Measurements from ENCODE around the gene EVL.

Gene EVL

GRCh38 chr14:100078997-100079725, 13.9 kb downstream of the EVL start:
- TF ChIP-seq GATA3 (IDR thresholded peaks at IDR 0.05; ENCODE audit: low read depth, low read length) (no peak), GATA2 (IDR thresholded peaks at IDR 0.05; ENCODE audit: low read depth, low read length) (peak; percentile 88)

GRCh38 chr14:100079726-100080005, 14.4 kb downstream of the EVL start:
- TF ChIP-seq GATA3 (IDR thresholded peaks at IDR 0.05; ENCODE audit: low read depth, low read length) (no peak), GATA2 (IDR thresholded peaks at IDR 0.05; ENCODE audit: low read depth, low read length) (no peak)

- no peak for TF ChIP-seq GATA3 (IDR thresholded peaks at IDR 0.05; ENCODE audit: low read depth, low read length)
- TF ChIP-seq GATA2 (IDR thresholded peaks at IDR 0.05; ENCODE audit: low read depth, low read length), result no peak
Measured at GRCh38 chr14:100080206-100080605, 15.0 kb downstream of the EVL start.

DNA sequence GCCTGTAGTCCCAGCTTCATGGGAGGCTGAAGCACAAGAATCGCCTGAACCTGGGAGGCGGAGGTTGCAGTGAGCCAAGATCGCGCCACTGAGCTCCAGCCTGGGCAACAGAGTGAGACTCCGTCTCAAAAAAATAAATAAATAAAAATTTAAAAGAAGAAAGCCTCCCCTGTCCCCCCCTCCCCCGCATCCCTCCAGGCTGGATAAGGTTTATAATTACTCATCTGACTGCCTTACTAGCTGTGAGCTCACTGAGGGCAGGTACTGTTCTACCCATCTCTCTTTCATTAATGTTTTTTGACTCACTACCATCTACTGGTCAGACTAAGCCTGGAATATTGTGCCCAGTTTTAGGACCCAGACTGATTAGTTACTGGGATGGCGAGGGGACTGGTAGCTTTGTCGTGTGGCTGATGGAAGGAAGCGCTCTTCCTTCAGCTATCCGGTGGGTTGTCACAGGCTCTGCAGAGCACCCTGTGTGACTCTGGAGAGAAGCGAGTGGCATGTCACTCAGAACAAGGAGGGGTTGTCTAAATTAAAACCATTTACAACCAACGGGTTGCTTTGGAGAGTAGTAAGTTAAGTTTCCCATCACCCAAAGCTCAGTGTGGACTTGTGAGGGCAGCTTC, 16.9 kb downstream of the EVL start:
- TF ChIP-seq GATA2 (IDR thresholded peaks at IDR 0.05; ENCODE audit: low read depth, low read length) (no peak), GATA3 (IDR thresholded peaks at IDR 0.05; ENCODE audit: low read depth, low read length) (no peak)

GRCh38 chr14:100082723-100083122, 17.5 kb downstream of the EVL start:
- TF ChIP-seq GATA2 (IDR thresholded peaks at IDR 0.05; ENCODE audit: low read depth, low read length) (no peak), GATA3 (IDR thresholded peaks at IDR 0.05; ENCODE audit: low read depth, low read length) (no peak)

GRCh38 chr14:100083706-100084105, 18.5 kb downstream of the EVL start:
- TF ChIP-seq GATA3 (IDR thresholded peaks at IDR 0.05; ENCODE audit: low read depth, low read length), result no peak
- TF ChIP-seq GATA2 (IDR thresholded peaks at IDR 0.05; ENCODE audit: low read depth, low read length), result no peak

GRCh38 chr14:100084591-100084990, 19.4 kb downstream of the EVL start:
- TF ChIP-seq GATA3 (IDR thresholded peaks at IDR 0.05; ENCODE audit: low read depth, low read length) (no peak), GATA2 (IDR thresholded peaks at IDR 0.05; ENCODE audit: low read depth, low read length) (no peak)

GRCh38 chr14:100085462-100085861, 20.2 kb downstream of the EVL start:
- TF ChIP-seq GATA2 (IDR thresholded peaks at IDR 0.05; ENCODE audit: low read depth, low read length) (no peak), GATA3 (IDR thresholded peaks at IDR 0.05; ENCODE audit: low read depth, low read length) (no peak)

- no peak for TF ChIP-seq GATA3 (IDR thresholded peaks at IDR 0.05; ENCODE audit: low read depth, low read length)
- TF ChIP-seq GATA2 (IDR thresholded peaks at IDR 0.05; ENCODE audit: low read depth, low read length), result no peak
Measured at GRCh38 chr14:100086361-100086760, 21.1 kb downstream of the EVL start.

GRCh38 chr14:100088226-100088625, 23.0 kb downstream of the EVL start:
- TF ChIP-seq GATA3 (IDR thresholded peaks at IDR 0.05; ENCODE audit: low read depth, low read length), result no peak
- TF ChIP-seq GATA2 (IDR thresholded peaks at IDR 0.05; ENCODE audit: low read depth, low read length), result no peak

GRCh38 chr14:100091386-100091785, 26.2 kb downstream of the EVL start:
- TF ChIP-seq GATA2 (IDR thresholded peaks at IDR 0.05; ENCODE audit: low read depth, low read length) (no peak), GATA3 (IDR thresholded peaks at IDR 0.05; ENCODE audit: low read depth, low read length) (no peak)

GRCh38 chr14:100092832-100093231, 27.6 kb downstream of the EVL start:
- no peak for TF ChIP-seq GATA2 (IDR thresholded peaks at IDR 0.05; ENCODE audit: low read depth, low read length)
- no peak for TF ChIP-seq GATA3 (IDR thresholded peaks at IDR 0.05; ENCODE audit: low read depth, low read length)

GRCh38 chr14:100093319-100093718, 28.1 kb downstream of the EVL start:
- no peak for TF ChIP-seq GATA2 (IDR thresholded peaks at IDR 0.05; ENCODE audit: low read depth, low read length)
- no peak for TF ChIP-seq GATA3 (IDR thresholded peaks at IDR 0.05; ENCODE audit: low read depth, low read length)

GRCh38 chr14:100096656-100097055, 31.4 kb downstream of the EVL start:
- TF ChIP-seq GATA3 (IDR thresholded peaks at IDR 0.05; ENCODE audit: low read depth, low read length), result 0 out of 2 replicates have a peak, but pooled peaks have one; percentile 32
- peak; percentile 63 for TF ChIP-seq GATA2 (IDR thresholded peaks at IDR 0.05; ENCODE audit: low read depth, low read length)

DNA sequence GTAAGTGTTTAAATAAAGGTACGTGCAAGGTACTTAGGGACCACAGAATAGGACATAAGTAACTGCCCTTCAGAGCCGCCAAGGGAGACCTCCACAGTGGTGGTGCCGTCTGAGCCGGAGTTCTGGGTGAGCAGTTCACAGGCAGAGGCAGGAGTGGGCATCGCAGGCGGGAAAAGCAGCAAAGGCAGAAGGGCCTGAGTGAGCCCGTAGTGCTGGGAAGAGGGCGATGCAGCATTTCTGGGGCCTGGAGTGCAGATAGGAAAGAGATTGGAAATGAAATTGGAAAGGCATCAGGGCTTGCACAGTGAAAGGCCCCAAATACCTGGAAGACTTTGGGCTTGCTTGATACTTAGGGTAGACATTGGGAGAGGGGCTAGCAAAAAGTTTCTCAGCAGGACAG, 32.9 kb downstream of the EVL start:
- no peak for TF ChIP-seq GATA3 (IDR thresholded peaks at IDR 0.05; ENCODE audit: low read depth, low read length)
- no peak for TF ChIP-seq GATA2 (IDR thresholded peaks at IDR 0.05; ENCODE audit: low read depth, low read length)
